NCI-H1694 (cell line): Measurements from ENCODE around the gene LRIG3.
"Not testable (repeated sequence)": the region's sequence is repeated elsewhere in the genome, so short reads cannot be mapped to it uniquely, and the experiment has no call there.

Experiments used
- DNase-seq: peaks from one replicate; lab custom pipeline; 2025; lab: John Stamatoyannopoulos, UW

Gene LRIG3, protein sequence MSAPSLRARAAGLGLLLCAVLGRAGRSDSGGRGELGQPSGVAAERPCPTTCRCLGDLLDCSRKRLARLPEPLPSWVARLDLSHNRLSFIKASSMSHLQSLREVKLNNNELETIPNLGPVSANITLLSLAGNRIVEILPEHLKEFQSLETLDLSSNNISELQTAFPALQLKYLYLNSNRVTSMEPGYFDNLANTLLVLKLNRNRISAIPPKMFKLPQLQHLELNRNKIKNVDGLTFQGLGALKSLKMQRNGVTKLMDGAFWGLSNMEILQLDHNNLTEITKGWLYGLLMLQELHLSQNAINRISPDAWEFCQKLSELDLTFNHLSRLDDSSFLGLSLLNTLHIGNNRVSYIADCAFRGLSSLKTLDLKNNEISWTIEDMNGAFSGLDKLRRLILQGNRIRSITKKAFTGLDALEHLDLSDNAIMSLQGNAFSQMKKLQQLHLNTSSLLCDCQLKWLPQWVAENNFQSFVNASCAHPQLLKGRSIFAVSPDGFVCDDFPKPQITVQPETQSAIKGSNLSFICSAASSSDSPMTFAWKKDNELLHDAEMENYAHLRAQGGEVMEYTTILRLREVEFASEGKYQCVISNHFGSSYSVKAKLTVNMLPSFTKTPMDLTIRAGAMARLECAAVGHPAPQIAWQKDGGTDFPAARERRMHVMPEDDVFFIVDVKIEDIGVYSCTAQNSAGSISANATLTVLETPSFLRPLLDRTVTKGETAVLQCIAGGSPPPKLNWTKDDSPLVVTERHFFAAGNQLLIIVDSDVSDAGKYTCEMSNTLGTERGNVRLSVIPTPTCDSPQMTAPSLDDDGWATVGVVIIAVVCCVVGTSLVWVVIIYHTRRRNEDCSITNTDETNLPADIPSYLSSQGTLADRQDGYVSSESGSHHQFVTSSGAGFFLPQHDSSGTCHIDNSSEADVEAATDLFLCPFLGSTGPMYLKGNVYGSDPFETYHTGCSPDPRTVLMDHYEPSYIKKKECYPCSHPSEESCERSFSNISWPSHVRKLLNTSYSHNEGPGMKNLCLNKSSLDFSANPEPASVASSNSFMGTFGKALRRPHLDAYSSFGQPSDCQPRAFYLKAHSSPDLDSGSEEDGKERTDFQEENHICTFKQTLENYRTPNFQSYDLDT

DNA sequence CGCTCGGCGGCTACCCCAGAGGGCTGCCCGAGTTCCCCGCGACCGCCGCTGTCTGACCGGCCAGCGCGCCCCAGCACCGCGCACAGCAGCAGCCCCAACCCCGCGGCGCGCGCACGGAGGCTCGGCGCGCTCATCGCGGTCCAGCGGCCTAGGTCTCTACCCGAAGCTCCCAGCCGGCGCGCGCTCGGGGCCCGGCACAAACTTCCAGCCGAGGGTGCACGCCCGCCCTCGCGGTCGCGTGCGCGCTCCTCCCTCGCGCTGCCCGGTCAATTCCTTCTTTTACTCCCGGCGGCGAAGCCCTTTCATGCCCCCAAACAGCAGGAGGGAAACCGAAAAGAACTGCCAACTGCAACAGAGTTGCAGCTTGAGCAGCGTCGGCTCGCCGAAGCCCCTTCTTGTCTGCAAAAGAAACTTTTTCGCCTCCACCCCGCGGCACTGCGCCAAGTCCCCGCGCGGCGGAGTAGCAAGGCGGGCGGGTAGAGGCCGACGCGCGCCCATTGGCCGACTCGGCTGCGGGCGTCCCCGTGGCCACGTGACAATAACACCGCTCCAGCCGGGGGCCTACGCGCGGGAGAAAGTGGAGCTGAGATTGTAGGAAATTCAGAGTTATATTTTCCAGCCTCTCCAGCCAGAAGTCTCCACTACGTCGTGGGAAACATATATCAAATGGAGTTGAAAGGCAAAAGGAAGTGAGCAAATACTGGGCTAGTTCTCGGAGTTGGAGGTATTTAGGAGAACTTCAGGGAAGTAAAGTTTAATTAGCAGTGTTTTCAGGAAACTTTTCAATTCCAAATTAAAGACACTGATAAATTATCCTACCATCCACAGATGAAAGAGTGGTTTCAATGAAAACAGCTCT, at the start of gene LRIG3:
Gene LRIG3, minus strand, starts transcription at position 403 of the 859 bp plus-strand sequence. Its CDS starts 269 bp downstream, at position 134.
- peak; percentile 38 for DNase-seq

- no peak for DNase-seq
These were observed 48.9 kb upstream of the LRIG3 start for GRCh38 chr12:58969237-58969636.

DNA sequence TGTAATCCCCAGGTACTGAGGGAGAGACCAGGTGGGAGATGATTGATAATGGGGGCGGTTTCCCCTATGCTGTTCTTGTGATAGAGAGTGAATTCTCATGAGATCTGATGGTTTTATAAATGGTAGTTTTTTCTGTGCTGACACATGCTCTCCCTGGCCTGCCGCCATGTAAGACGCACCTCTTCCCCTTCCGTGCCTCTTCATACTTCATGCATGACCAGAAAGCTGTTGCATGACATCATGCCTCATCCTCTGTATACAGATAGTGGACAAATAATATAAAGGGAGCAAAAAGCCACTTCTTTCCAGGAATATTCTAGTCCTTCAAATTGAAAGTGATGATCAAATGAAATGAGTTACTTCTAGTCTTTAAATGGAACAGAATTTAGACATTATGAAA, 47.3 kb upstream of the LRIG3 start:
- DNase-seq: no peak

GRCh38 chr12:58966939-58967338, 46.6 kb upstream of the LRIG3 start:
- no peak for DNase-seq

- no peak for DNase-seq
These were observed 45.3 kb upstream of the LRIG3 start for GRCh38 chr12:58965568-58965967.

GRCh38 chr12:58963844-58964243, 43.5 kb upstream of the LRIG3 start:
- DNase-seq: no peak

DNA sequence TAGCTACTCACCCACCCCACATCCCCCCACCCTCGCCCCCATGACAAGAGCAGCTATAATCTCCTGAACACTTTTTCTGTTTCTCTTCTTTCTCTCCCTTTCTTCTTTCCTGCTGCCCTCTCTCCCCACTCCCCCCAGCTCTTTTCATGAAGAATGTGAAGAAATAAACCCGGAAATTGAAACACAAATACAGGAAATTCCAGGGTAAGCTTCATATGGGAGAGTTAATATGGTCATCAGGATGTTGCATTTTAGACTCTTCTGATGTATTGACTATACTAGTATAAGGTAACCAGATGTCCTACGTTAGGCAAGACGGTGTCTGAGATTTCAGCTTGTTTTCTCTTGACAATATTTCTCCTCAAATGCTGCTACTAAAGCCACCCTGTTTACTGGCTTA, 41.6 kb upstream of the LRIG3 start:
- DNase-seq: no peak

GRCh38 chr12:58961166-58961565, 40.9 kb upstream of the LRIG3 start:
- DNase-seq: no peak

GRCh38 chr12:58959639-58960300, 39.5 kb upstream of the LRIG3 start:
- DNase-seq: no peak

DNA sequence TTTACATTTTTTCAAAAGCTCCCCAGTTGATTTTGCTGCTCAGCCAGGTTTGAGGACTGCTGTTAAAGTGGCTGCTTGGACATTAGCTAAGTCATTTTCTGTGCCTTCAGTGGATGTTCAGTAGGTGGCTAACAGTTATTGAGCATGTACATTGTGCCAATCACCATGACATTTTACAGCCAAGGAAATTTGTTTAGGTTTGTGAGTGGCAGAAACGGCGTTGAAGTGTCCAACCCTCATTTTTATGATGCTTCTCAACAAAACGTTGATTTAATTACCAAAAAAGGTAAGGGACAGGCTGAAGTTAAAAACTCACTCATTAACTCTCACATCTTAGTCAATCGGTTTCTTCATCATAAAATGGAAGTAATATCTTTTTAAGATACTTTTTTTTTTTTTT, 37.0 kb upstream of the LRIG3 start:
- no peak for DNase-seq

DNA sequence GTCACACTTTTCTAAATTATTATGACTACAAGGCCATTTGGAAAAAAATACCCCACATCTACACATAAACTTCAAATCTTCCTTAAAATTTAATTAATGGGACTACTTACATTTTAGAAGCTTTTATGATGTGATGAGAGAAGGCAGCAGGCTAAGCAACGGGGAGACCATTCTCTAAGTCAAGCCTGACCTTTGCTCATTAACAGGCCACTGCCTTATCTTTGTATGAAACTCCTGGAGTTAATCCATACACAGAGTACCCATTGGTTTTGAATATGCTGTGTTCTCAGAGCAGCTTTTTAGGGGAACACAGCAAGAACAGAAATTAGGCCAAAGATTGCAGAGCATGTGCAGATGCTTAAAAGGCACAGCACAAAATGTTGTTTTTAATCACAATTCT, 35.5 kb upstream of the LRIG3 start:
- DNase-seq: no peak

- DNase-seq: no peak
These were observed 33.7 kb upstream of the LRIG3 start for GRCh38 chr12:58954002-58954401.

DNA sequence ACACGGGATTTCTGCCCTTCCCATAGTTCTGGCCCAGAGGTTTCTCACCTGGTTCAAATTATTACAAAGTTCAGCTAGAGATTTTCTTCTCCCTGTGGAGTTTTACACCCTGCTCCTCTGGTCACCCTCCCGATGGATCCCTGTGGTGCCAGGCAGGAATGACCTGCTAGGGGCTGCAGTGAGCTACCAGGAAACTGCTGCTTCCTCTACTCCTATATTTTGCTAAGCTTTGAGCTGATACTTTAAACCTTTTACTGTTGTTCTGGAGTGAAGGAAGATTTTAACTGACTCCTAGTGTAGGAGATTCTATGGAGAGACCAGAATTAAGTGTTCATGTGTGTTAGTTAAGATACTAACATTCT, 30.4 kb upstream of the LRIG3 start:
- no peak for DNase-seq

DNA sequence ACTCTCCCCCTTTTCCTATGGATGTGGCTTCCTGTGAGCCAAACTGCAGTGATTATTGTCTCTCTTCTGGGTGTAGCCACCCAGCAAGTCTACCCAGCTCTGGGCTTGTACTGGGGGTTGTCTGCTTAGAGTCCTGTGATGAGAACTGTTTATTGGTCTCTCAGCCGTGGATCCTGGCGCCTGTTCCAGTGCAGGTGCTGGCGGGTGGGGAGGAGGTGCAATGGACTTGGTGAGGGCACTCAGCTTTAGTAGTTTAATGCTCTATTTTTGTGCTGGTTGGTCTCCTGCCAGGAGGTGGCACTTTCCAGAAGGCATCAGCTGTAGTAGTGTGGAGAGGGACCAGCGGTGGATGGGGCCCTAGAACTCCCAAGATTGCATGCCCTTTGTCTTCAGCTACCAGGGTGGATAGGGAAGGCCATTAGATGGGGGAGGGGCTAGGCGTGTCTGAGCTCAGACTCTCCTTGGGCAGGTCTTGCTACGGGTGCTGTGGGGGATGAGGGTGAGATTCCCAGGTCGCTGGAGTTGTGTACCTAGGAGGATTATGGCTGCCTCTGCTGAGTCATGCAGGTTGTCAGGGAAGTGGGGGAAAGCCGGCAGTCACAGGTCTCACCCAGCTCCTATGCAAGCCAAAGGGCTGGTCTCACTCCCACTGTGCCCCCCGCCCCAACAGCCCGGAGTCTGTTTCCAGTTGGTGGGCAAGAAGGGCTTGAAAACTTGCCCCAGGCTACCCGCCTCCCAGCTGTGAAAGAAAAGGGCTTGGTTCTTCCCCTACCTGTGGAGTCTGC, 29.8 kb upstream of the LRIG3 start:
- not testable (repeated sequence) for DNase-seq

GRCh38 chr12:58943079-58943478, 22.8 kb upstream of the LRIG3 start:
- DNase-seq: no peak

DNA sequence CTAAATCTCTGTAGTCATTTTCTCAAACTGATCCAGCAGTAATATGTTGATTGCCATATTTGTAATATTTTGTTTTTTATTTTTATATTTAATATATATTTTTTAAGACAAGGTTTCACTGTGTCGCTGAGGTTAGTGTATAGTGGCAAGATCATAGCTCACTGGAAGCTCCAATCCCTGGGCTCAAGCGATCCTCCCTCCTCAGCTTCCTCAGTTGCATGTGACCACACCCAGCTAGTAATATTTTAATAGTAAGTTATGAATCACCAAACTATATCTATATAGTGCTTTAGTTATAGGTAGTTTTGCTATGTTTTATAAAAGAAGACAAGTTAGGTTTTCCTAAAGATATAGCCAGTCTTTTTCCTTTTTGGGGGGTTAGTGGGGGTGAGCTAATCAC, 22.0 kb upstream of the LRIG3 start:
- no peak for DNase-seq

DNA sequence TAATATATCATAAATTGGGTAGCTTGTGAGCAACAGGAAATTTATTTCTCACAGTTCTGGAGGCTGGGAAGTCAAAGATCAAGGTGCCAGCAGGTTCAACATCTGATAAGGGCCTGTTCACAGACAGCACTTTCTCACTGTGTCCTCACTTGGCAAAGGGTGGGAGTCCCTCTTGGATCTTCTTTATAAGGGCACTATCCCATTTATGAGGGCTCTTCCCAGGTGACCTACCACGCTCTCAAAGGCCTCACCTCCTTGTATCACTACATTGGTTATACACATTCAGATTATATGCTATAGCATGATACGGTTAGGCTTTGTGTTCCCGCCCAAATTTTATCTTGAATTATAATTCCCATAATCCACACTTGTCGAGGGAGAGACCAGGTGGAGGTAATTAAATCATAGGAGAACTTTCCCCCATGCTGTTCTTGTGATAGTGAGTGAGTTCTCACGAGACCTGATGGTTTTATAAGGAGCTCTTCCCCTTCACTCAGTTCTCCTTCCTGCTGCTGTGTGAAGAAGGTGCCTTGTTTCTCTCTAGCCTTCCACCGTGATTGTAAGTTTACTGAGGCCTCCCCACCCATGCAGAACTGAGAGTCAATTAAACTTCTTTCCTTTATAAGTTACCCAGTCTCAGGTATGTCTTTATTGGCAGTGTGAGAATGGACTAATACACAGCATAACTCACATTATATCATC, 19.2 kb upstream of the LRIG3 start:
- DNase-seq: no peak

- DNase-seq: no peak
These were observed 18.1 kb upstream of the LRIG3 start for GRCh38 chr12:58938440-58938839.

- DNase-seq: no peak
These were observed 14.2 kb upstream of the LRIG3 start for GRCh38 chr12:58934528-58934927.
